ENCODE measurements around the gene POU6F2. TPM values are rescaled to one million over a fixed set of nuclear protein-coding genes. Genes with fewer than 3 reads are reported as not detected.

POU6F2 gene
- total and polyA plus RNA-seq, 2 experiments from 2014 or later = 7.2 to 7.3 TPM

GRCh38 chr7:39145935-39146334, 168.2 kb downstream of the POU6F2 start:
- H2AFZ ChIP-seq = no peak overlapping the region
- H3K27ac ChIP-seq (ENCODE audit: low read depth) = no peak overlapping the region
- no peak for ATAC-seq
- H3K27ac Mint-ChIP-seq = no peak overlapping the region
- H4K20me1 ChIP-seq (replicated peaks; ENCODE audit: insufficient read depth) = no peaks in the 10 kb centered on the region
- TF ChIP-seq CREB1 (CRISPR knock-in tag; IDR thresholded peaks at IDR 0.05; ENCODE audit: low read depth) (no peak), ZNF114 (CRISPR knock-in tag; IDR thresholded peaks at IDR 0.05) (no peak), EZH2 (IDR thresholded peaks at IDR 0.05; ENCODE audit: low read depth, unreplicated experiment) (no peak), ZNF331 (CRISPR knock-in tag; IDR thresholded peaks at IDR 0.05; ENCODE audit: low read depth) (no peak), EZH2phosphoT487 (IDR thresholded peaks at IDR 0.05; ENCODE audit: unreplicated experiment) (no peak), POLR2AphosphoS5 (IDR thresholded peaks at IDR 0.05; ENCODE audit: low read depth) (no peak), ZNF462 (CRISPR knock-in tag; IDR thresholded peaks at IDR 0.05) (no peak), REST (IDR thresholded peaks at IDR 0.05; ENCODE audit: unreplicated experiment) (no peak), JUNB (IDR thresholded peaks at IDR 0.05; ENCODE audit: unreplicated experiment) (no peak), NANOG (IDR thresholded peaks at IDR 0.05; ENCODE audit: borderline replicate concordance) (no peak), CTCF (conservative IDR thresholded peaks at IDR 0.05; ENCODE audit: low read depth in 2 of 2) (no peak)
- H3K27me3 Mint-ChIP-seq (ENCODE audit: insufficient read depth, low read depth, poor library complexity) = no peaks in the 10 kb centered on the region
- H3K36me3 ChIP-seq (ENCODE audit: insufficient read depth) = no peaks in the 10 kb centered on the region
- H3K36me3 Mint-ChIP-seq (ENCODE audit: low read depth) = no peaks in the 10 kb centered on the region
- no peaks in the 10 kb centered on the region for H3K79me2 ChIP-seq (replicated peaks; ENCODE audit: insufficient read depth)
- H3K4me1 ChIP-seq (ENCODE audit: insufficient read depth) = no peaks in the 10 kb centered on the region
- H3K4me2 ChIP-seq = no peak overlapping the region
- H3K9me3 Mint-ChIP-seq = no peaks in the 10 kb centered on the region
- H3K4me1 Mint-ChIP-seq = no peaks in the 10 kb centered on the region
- peaks cover 17% of the 10 kb centered on the region; the same call in 1 of the 2 replicates for H3K9me2 ChIP-seq (ENCODE audit: insufficient read depth)
- no peak overlapping the region for H3K4me3 Mint-ChIP-seq
- no peaks in the 10 kb centered on the region for H3F3A ChIP-seq (replicated peaks; ENCODE audit: low read depth)
- H3K27me3 ChIP-seq (ENCODE audit: insufficient read depth) = no peaks in the 10 kb centered on the region
- no peak overlapping the region for H3K4me3 ChIP-seq
- DNase-seq (ENCODE audit: low spot score) = no peak

Measured in GM23338 (cell line).